HG03045 (cell line): ENCODE measurements around the gene PLA2G4D.

ENCODE experiments used
- ATAC-seq: cut with Tn5 transposase; IDR thresholded peaks from one replicate; pipeline ENCODE4 v1.9.1; 2021; ENCODE audit warnings: mild to moderate bottlenecking, moderate library complexity; ENCODE audit not compliant: unreplicated experiment

PLA2G4D gene

GRCh38 chr15:42057799-42058646 lies 36.3 kb downstream of the PLA2G4D start:
- ATAC-seq, result no peak

GRCh38 chr15:42056934-42057798 lies 37.2 kb downstream of the PLA2G4D start:
- no peak for ATAC-seq

- ATAC-seq, result no peak
These were observed 40.4 kb downstream of the PLA2G4D start for GRCh38 chr15:42053914-42054313.

GRCh38 chr15:42053010-42053409 lies 41.4 kb downstream of the PLA2G4D start:
- ATAC-seq, result no peak

- no peak for ATAC-seq
These were observed 43.7 kb downstream of the PLA2G4D start for GRCh38 chr15:42050484-42051255.

- no peak for ATAC-seq
These were observed 45.6 kb downstream of the PLA2G4D start for GRCh38 chr15:42048821-42049200.

GRCh38 chr15:42048080-42048820 lies 46.1 kb downstream of the PLA2G4D start:
- ATAC-seq, result no peak

GRCh38 chr15:42046597-42046996 lies 47.8 kb downstream of the PLA2G4D start:
- ATAC-seq, result no peak

- ATAC-seq, result no peak
These were observed 49.1 kb downstream of the PLA2G4D start for GRCh38 chr15:42045211-42045615.

GRCh38 chr15:42042602-42043400 lies 51.6 kb downstream of the PLA2G4D start:
- ATAC-seq, result no peak

GRCh38 chr15:42038401-42038800 lies 56.0 kb downstream of the PLA2G4D start:
- ATAC-seq, result no peak

- ATAC-seq, result no peak
These were observed 56.7 kb downstream of the PLA2G4D start for GRCh38 chr15:42037656-42038055.

- ATAC-seq, result no peak
These were observed 57.4 kb downstream of the PLA2G4D start for GRCh38 chr15:42036966-42037365.

- no peak for ATAC-seq
These were observed 58.1 kb downstream of the PLA2G4D start for GRCh38 chr15:42036112-42036905.

- ATAC-seq, result no peak
These were observed 59.0 kb downstream of the PLA2G4D start for GRCh38 chr15:42035435-42035761.

- no peak for ATAC-seq
These were observed 59.5 kb downstream of the PLA2G4D start for GRCh38 chr15:42034628-42035434.

GRCh38 chr15:42033214-42033873 lies 61.0 kb downstream of the PLA2G4D start:
- no peak for ATAC-seq
